Measurements from ENCODE around the gene PROZ.

PROZ gene

GRCh38 chr13:113116206-113116800, 42.1 kb upstream of the PROZ start:
- Histone ChIP-seq H2AFZ (ENCODE audit: low read depth, low read length) (no peak overlapping the region), H3K27me3 (ENCODE audit: insufficient read depth, low read length) (no peaks in the 10 kb centered on the region), H3K4me3 (ENCODE audit: low read length) (no peak overlapping the region), H3K36me3 (ENCODE audit: insufficient read depth, low read length) (no peaks in the 10 kb centered on the region), H3K9me3 (ENCODE audit: low read length) (no peaks in the 10 kb centered on the region), H3K4me1 (ENCODE audit: insufficient read depth, low read length) (no peaks in the 10 kb centered on the region)

- Histone ChIP-seq H3K36me3 (ENCODE audit: insufficient read depth, low read length) (no peaks in the 10 kb centered on the region), H3K27me3 (ENCODE audit: insufficient read depth, low read length) (no peaks in the 10 kb centered on the region), H3K4me1 (ENCODE audit: insufficient read depth, low read length) (no peaks in the 10 kb centered on the region), H3K4me3 (ENCODE audit: low read length) (no peak overlapping the region), H2AFZ (ENCODE audit: low read depth, low read length) (no peak overlapping the region), H3K9me3 (ENCODE audit: low read length) (no peaks in the 10 kb centered on the region)
Observed at GRCh38 chr13:113116871-113117271, 41.6 kb upstream of the PROZ start.

GRCh38 chr13:113117335-113117872, 41.0 kb upstream of the PROZ start:
- Histone ChIP-seq H3K36me3 (ENCODE audit: insufficient read depth, low read length) (no peaks in the 10 kb centered on the region), H3K4me1 (ENCODE audit: insufficient read depth, low read length) (peaks cover 2% of the 10 kb centered on the region), H3K27me3 (ENCODE audit: insufficient read depth, low read length) (no peaks in the 10 kb centered on the region), H3K4me3 (ENCODE audit: low read length) (no peak overlapping the region), H3K9me3 (ENCODE audit: low read length) (no peaks in the 10 kb centered on the region), H2AFZ (ENCODE audit: low read depth, low read length) (no peak overlapping the region)

- Histone ChIP-seq H3K4me3 (ENCODE audit: low read length) (no peak overlapping the region), H3K27me3 (ENCODE audit: insufficient read depth, low read length) (no peaks in the 10 kb centered on the region), H3K36me3 (ENCODE audit: insufficient read depth, low read length) (no peaks in the 10 kb centered on the region), H3K9me3 (ENCODE audit: low read length) (no peaks in the 10 kb centered on the region), H2AFZ (ENCODE audit: low read depth, low read length) (no peak overlapping the region), H3K4me1 (ENCODE audit: insufficient read depth, low read length) (peaks cover 6% of the 10 kb centered on the region)
Observed at GRCh38 chr13:113117911-113118260, 40.6 kb upstream of the PROZ start.

- Histone ChIP-seq H3K4me3 (ENCODE audit: low read length) (no peak overlapping the region), H3K27me3 (ENCODE audit: insufficient read depth, low read length) (no peaks in the 10 kb centered on the region), H3K9me3 (ENCODE audit: low read length) (no peaks in the 10 kb centered on the region), H2AFZ (ENCODE audit: low read depth, low read length) (no peak overlapping the region), H3K36me3 (ENCODE audit: insufficient read depth, low read length) (no peaks in the 10 kb centered on the region), H3K4me1 (ENCODE audit: insufficient read depth, low read length) (peaks cover 12% of the 10 kb centered on the region)
Observed at GRCh38 chr13:113118261-113119021, 40.0 kb upstream of the PROZ start.

GRCh38 chr13:113119166-113119821, 39.2 kb upstream of the PROZ start:
- H3K9me3 ChIP-seq (ENCODE audit: low read length), result no peaks in the 10 kb centered on the region
- H3K4me3 ChIP-seq (ENCODE audit: low read length), result no peak overlapping the region
- no peaks in the 10 kb centered on the region for H3K27me3 ChIP-seq (ENCODE audit: insufficient read depth, low read length)
- H3K36me3 ChIP-seq (ENCODE audit: insufficient read depth, low read length), result no peaks in the 10 kb centered on the region
- no peak overlapping the region for H2AFZ ChIP-seq (ENCODE audit: low read depth, low read length)
- H3K4me1 ChIP-seq (ENCODE audit: insufficient read depth, low read length), result peaks cover 13% of the 10 kb centered on the region

- Histone ChIP-seq H3K36me3 (ENCODE audit: insufficient read depth, low read length) (no peaks in the 10 kb centered on the region), H3K27me3 (ENCODE audit: insufficient read depth, low read length) (no peaks in the 10 kb centered on the region), H3K9me3 (ENCODE audit: low read length) (no peaks in the 10 kb centered on the region), H3K4me1 (ENCODE audit: insufficient read depth, low read length) (peaks cover 13% of the 10 kb centered on the region), H3K4me3 (ENCODE audit: low read length) (no peak overlapping the region), H2AFZ (ENCODE audit: low read depth, low read length) (no peak overlapping the region)
Observed at GRCh38 chr13:113119822-113120189, 38.6 kb upstream of the PROZ start.

GRCh38 chr13:113120300-113121182, 37.9 kb upstream of the PROZ start:
- no peaks in the 10 kb centered on the region for H3K36me3 ChIP-seq (ENCODE audit: insufficient read depth, low read length)
- no peak overlapping the region for H2AFZ ChIP-seq (ENCODE audit: low read depth, low read length)
- no peaks in the 10 kb centered on the region for H3K27me3 ChIP-seq (ENCODE audit: insufficient read depth, low read length)
- H3K4me3 ChIP-seq (ENCODE audit: low read length), result no peak overlapping the region
- H3K4me1 ChIP-seq (ENCODE audit: insufficient read depth, low read length), result peaks cover 13% of the 10 kb centered on the region
- H3K9me3 ChIP-seq (ENCODE audit: low read length), result no peaks in the 10 kb centered on the region

- H3K9me3 ChIP-seq (ENCODE audit: low read length), result no peaks in the 10 kb centered on the region
- no peak overlapping the region for H2AFZ ChIP-seq (ENCODE audit: low read depth, low read length)
- H3K4me3 ChIP-seq (ENCODE audit: low read length), result no peak overlapping the region
- H3K27me3 ChIP-seq (ENCODE audit: insufficient read depth, low read length), result no peaks in the 10 kb centered on the region
- H3K4me1 ChIP-seq (ENCODE audit: insufficient read depth, low read length), result peaks cover 13% of the 10 kb centered on the region
- H3K36me3 ChIP-seq (ENCODE audit: insufficient read depth, low read length), result no peaks in the 10 kb centered on the region
Observed at GRCh38 chr13:113121183-113121927, 37.1 kb upstream of the PROZ start.

GRCh38 chr13:113121928-113122471, 36.4 kb upstream of the PROZ start:
- H3K36me3 ChIP-seq (ENCODE audit: insufficient read depth, low read length), result no peaks in the 10 kb centered on the region
- H3K4me1 ChIP-seq (ENCODE audit: insufficient read depth, low read length), result peaks cover 13% of the 10 kb centered on the region
- no peak overlapping the region for H3K4me3 ChIP-seq (ENCODE audit: low read length)
- H3K9me3 ChIP-seq (ENCODE audit: low read length), result no peaks in the 10 kb centered on the region
- H2AFZ ChIP-seq (ENCODE audit: low read depth, low read length), result no peak overlapping the region
- no peaks in the 10 kb centered on the region for H3K27me3 ChIP-seq (ENCODE audit: insufficient read depth, low read length)

GRCh38 chr13:113122550-113123225, 35.8 kb upstream of the PROZ start, which contains the start of gene F10:
Gene F10, plus strand, starts transcription at chr13:113122799. Its CDS starts 57 bp downstream, at chr13:113122856.
- Histone ChIP-seq H3K4me1 (ENCODE audit: insufficient read depth, low read length) (peaks cover 13% of the 10 kb centered on the region), H3K36me3 (ENCODE audit: insufficient read depth, low read length) (no peaks in the 10 kb centered on the region), H3K27me3 (ENCODE audit: insufficient read depth, low read length) (no peaks in the 10 kb centered on the region), H3K9me3 (ENCODE audit: low read length) (no peaks in the 10 kb centered on the region), H3K4me3 (ENCODE audit: low read length) (peak within 1 kb of the TSS; percentile 4), H2AFZ (ENCODE audit: low read depth, low read length) (no peak within 1 kb of the TSS)
